NOMO-1 (cell line): ENCODE data around the gene CNN3.
"Not testable (repeated sequence)": the region's sequence is repeated elsewhere in the genome, so short reads cannot be mapped to it uniquely, and the experiment has no call there.

Experiments
- DNase-seq, 2 experiments: peaks; one replicate each; lab custom pipeline; 2025; ENCODE audit not compliant: unreplicated experiment in 2 of 2; lab: John Stamatoyannopoulos, UW

Gene CNN3

GRCh38 chr1:94951046-94951445, 24.1 kb upstream of the CNN3 start:
- DNase-seq: no peak

- no peak for DNase-seq
These were observed 23.1 kb upstream of the CNN3 start for GRCh38 chr1:94949681-94950661.

DNA sequence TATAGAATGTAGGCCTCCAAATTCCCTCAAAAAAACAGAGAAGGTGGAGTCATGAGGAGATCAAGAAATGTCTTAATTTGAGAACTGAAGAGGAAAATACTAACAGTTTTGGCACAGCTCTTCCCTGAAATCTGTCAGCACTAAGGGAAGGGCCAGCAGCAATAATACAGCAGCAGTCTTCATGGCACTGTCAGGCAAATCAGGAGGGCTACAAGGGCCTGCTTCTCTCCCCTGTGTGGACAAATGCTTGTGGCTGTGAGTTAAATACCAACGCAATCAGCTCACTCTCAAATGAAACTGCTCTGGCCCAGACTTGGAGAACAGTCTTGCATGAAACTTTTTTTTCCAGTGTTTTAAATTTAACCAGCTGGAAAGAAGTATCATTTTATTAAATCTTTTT, 20.5 kb upstream of the CNN3 start:
- DNase-seq: no peak

DNA sequence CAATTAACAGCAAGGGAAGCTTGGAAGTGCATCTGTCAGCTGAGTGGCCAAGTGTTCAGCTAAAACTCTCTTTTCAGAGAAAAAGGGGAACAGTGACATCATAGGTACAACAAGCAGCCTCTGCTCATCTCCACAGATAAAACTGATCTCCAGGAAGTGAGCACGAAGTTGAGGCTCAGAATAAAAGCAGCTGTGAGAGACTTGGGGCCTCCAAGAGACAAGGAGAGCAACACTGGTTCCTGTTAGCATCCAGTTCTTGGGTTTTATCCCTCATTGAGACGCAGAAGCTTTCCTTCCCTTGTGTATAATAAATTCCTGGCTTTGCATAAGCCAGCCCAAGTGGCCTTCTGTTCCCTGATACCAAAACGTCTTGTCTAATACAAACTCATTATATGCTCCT, 20.0 kb upstream of the CNN3 start:
- DNase-seq: peak in 1 of 2 experiments; percentile 5

GRCh38 chr1:94942171-94943128, 15.5 kb upstream of the CNN3 start:
- no peak for DNase-seq

- DNase-seq: not testable (repeated sequence)
These were observed 14.6 kb upstream of the CNN3 start for GRCh38 chr1:94941480-94941879.

DNA sequence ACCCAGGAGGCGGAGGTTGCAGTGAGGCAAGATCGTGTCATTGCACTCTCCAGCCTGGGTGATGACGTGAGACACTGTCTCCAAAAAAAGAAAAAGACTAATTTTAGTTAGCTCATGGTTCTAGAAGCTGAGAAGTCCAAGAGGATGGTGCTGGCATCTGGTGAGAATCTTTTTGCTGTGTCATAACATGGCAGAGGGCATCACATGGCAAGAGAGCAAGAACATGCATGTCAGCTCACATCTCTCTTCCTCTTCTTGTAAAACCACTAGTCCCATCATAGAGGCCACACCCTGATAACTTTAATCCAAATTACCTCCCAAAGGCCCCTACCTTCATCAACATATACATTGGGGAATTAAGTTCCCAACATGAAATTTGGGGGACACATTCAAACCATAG, 13.8 kb upstream of the CNN3 start:
- DNase-seq: no peak

DNA sequence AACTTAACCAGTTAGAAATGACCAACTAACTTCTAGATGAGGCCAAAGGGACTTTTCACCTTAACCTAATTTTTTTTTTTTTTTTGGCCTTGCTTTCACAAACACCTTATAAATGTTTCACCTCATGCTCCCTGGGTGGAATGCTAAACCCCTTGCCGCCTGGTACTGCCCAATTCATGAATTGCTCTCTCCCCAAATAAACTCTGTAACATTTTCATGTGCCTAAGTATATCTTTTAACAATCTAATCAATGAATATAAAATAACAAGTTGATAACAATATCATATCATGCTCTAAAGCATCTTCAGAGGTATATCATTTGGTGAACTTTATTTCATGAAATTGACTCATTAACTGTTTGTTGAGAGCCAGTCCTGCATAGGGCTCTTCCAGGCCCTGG, 10.9 kb upstream of the CNN3 start:
- no peak for DNase-seq

DNA sequence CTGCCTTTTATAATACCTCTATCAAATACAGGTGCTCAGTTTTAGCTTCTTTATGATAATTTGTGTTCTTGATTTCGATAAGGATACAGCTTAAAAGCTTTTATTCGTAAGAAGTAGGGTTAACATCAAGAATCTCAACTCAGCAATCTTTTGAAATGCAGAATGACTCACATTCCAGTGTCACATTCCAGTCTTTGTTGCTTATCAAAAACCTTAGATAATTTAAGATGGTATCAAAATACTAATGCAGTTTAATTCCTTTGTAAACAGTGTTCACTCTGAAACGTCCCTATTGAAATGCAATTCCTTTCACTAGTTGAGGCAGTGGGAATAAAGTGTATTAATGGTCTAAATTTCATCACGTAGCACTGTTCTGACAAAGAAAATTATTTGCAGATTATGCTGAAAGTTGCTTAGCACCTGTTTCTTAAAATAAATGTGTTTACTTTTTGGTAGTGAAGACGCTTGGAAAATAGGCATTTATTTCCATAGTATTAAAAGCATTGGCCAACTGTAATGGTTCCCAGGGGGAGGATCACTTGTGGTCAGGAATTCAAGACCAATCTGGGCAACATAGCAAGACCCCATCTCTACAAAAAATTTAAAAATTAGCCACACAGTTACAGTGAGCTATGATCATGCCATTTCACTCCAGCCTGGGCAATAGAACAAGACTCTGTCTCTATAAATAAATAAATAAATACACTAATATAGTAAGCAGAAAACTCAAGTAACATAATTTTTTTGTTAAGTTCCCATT, 10.1 kb upstream of the CNN3 start:
- no peak for DNase-seq

DNA sequence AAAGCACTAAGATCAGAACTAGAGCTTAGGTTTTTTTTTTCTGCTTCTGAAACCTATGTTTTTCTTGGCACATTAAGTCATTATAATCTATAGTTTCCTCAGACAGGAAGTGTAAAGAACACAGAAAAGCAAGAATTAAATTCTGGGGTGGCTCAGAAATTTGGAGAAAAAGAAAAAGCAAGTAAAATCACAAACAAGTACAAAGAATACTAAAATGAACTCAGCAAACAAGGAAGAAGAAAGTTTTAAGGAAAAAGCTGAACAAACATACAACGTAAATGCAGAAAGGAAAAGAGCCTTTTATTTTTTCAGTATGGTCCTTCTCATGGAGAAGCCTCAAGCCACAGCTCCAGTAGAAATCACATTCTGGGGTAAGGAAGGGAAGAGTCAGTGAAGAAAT, 8.6 kb upstream of the CNN3 start:
- no peak for DNase-seq

DNA sequence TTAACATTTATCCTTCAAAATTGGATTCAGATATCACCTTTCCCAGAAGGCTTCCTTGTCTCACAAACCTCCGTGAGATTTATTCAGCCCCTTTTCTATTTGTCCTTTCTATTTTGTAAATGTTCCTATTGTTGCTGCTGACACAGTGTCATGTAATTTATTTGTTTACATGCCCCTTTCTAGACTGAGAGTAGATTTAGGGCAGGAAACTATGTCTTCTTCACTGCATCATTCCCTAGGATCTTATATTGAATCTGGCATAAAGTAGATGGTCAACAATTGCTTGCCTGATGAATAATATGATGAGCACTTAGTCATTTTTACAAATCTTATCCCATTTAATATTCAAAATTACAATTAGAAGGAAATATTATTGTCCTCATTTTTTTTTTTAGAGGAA, 8.1 kb upstream of the CNN3 start:
- DNase-seq: no peak

DNA sequence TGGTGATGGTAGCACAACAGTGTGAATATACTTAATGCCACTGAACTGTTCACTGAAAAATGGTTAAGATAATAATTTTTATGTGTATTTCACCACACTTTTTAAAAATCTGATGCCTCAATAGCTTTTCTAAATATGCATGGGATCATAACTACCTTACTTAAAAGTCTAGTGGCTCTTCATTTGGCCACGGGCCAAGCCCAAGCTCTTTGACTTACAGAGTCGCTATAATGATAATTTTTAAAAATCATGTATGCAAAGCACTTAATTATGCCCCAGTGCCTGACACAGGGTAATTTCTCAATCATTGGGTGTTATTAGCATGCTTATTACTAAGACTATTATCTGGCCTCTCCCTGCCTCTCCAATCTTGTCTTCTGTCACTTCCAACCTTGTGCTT, 7.6 kb upstream of the CNN3 start:
- no peak for DNase-seq

- DNase-seq: no peak
These were observed 4.4 kb upstream of the CNN3 start for GRCh38 chr1:94931254-94931841.

DNA sequence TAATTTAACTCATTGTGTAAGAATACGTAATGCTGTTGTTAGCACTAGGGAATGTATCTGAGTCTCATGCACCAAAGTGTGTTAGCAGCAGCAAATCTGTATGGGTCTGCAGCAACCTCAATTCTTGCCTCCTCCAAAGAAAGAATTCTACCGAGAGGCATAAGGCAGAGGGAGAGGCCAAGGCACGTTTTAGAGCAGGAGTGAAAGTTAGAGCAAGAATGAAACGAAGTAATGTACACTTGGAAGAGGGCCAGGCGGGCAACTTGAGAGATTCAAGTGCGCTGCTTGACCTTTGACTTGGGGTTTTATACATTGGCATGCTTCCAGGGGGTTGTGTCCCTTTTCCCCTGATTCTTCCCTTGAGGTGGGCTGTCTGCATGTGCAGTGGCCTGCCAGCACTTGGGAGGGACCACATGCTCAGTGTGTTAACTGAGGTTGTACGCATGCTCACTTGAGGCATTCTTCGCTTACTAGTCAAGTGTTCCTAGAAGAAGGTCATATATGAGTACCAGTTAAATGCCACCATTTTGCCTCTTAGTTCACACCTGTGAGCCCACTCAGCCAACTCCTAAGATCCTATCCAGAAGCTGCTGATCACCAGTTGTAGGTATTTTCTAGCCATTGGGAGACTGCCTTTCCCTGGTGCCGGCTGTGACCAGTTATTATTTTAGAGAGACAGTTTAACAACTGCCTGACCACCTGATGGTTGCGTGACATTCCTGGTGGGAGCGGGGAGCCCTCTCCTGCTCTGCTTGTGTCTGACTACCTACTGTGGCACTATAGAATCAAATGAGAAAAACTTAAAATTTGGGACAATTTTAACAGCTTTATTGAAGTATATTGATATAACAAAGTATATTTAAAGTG, 2.7 kb upstream of the CNN3 start:
- DNase-seq: no peak

GRCh38 chr1:94928293-94928939, 1.5 kb upstream of the CNN3 start:
- no peak for DNase-seq

DNA sequence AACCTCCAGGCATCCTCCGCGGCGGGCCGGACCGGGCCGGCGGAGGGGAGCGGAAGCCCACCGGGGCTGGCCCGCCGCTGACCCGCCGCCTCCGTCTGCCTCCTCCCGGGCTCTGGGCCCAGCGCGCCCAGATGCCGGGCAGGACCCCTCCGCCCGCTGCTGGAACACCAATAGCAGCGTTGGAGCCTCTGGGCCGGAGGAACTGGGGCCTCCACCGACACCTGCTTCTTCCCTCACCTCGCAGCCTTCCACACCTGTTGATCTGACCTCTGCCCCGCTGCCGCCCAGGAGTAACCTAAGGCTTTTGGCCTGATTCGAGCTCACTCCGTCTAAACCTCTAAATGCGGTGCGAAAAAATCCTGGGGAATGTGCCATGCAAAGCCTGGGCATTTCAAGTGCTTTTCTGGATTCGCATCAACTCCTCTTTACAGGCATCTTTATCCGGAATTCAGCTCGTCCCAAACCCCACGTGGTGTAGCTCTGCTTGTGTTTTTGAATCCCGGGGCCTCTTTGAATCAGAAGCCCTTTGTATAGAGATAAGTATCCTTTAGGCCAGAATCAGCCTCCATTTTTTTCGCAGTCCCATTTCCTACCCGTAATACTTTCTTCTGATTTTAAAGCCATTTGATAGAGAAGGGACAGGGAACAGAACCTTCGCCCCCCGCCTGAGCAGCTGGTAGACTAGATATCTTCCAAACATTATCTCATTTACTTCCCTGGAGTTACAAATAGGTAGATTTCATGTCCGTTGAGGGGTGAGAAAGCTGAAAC, 680 bp upstream of the CNN3 start:
- no peak for DNase-seq

DNA sequence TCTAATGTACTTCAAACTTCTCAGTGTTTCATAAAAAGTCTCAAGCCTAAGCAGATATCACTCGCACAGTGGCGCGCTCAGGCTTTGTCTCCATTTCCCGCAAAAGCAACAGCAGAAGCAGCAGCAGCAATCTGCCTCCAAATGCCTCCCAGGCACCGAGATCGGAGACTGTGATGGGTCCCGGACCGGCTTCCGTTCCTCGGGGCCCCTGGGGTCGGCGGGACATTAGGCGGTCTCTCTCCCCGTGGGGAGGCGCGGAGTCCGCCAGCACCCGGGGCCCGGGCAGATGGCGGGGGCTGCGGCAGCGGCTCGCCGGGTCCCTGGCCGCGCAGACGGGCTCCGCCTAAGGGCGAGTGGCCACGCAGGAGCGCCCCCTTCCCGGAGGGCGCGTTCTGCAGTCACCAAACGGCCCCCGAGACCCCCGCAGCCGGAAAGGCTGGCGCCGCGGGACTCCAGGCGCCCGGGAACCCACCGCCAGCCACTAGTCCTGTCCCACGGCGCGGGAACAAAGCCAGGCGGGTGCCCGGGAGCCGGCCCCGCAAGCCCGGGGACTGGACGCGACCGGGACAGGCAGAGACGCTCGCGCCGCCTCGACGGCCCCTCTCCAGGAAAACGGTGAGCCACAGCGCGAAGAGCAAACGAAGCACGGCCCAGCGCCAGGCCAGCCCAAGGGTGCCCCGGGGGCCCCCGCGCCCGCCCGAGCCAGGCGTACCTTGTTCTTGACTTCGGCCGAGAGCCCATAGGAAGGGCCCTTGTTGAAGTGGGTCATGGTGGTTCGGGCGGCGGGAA, 590 bp downstream of the CNN3 start:
- peak in 1 of 2 experiments; percentile 7 for DNase-seq
